H1 (cell line): Measurements from ENCODE around the gene INTS15. TPM values are rescaled to one million over a fixed set of nuclear protein-coding genes. Genes with fewer than 3 reads are reported as not detected.

Experiments
- CTCF ChIA-PET: fragments of 300-600 bp; sonication (Branson Sonifier 250); formaldehyde crosslinking; loops from one replicate; lab custom pipeline; 2021; ENCODE audit not compliant: partially characterized antibody; lab: Charles Lee
- POLR2A ChIA-PET: fragments of 300-600 bp; sonication (Branson Sonifier 250); formaldehyde crosslinking; loops from one replicate; lab custom pipeline; 2021; ENCODE audit warnings: inconsistent platforms; ENCODE audit not compliant: partially characterized antibody; lab: Charles Lee
- DNase-seq, 2 experiments: peaks; one replicate each; pipeline versions ENCODE4 v3.0.0 to v3.0.0-alpha.2; 2010 to 2022; ENCODE audit warnings: low spot score in 2 of 2, low read depth in 1 of 2, mixed read lengths in 1 of 2
- FAIRE-seq: peaks from 2 replicates; lab custom pipeline; 2011; peaks lifted over from hg19 to GRCh38; lab: Jason Lieb, UNC
- H2AFZ ChIP-seq: 2 replicates; pipeline ENCODE4 v1.8.1; 2012; ENCODE audit warnings: low read length, inconsistent platforms
- H2AK5ac ChIP-seq: 2 replicates; pipeline ENCODE4 v1.6.1; 2013; ENCODE audit warnings: low read depth, low read length
- H2BK120ac ChIP-seq: replicated peaks from 2 replicates; pipeline ENCODE3; 2013; ENCODE audit warnings: low read depth, low read length, inconsistent platforms
- H2BK12ac ChIP-seq: 2 replicates; pipeline ENCODE4 v1.6.1; 2013; ENCODE audit warnings: low read depth, low read length
- H2BK15ac ChIP-seq: 2 replicates; pipeline ENCODE4 v1.6.1; 2013; ENCODE audit warnings: low read length
- H2BK20ac ChIP-seq: 2 replicates; pipeline ENCODE4 v1.6.1; 2013; ENCODE audit warnings: low read length
- H2BK5ac ChIP-seq: 2 replicates; pipeline ENCODE4 v1.6.1; 2013; ENCODE audit warnings: low read depth, low read length
- H3K14ac ChIP-seq: 2 replicates; pipeline ENCODE4 v1.6.1; 2013; ENCODE audit warnings: inconsistent platforms; ENCODE audit not compliant: insufficient read length
- H3K18ac ChIP-seq: 2 replicates; pipeline ENCODE4 v1.6.1; 2013; ENCODE audit warnings: low read length; ENCODE audit errors: extremely low read depth
- H3K23ac ChIP-seq: 2 replicates; pipeline ENCODE4 v1.6.1; 2013; ENCODE audit warnings: inconsistent platforms; ENCODE audit not compliant: insufficient read length
- H3K23me2 ChIP-seq: 2 replicates; pipeline ENCODE4 v1.6.1; 2013; ENCODE audit warnings: low read depth, low read length
- H3K27ac ChIP-seq: 2 replicates; pipeline ENCODE4 v1.6.1; 2011; ENCODE audit warnings: low read depth, low read length, inconsistent platforms
- H3K27me3 ChIP-seq, 4 experiments: replicated peaks in 1 of 4; 1 replicate in 1 of 4; 2 replicates in 3 of 4; pipeline versions ENCODE4 v1.6.1 to v1.8.1; 2011 to 2013; ENCODE audit warnings: low read length in 3 of 4, mild to moderate bottlenecking in 3 of 4, inconsistent platforms in 2 of 4, mixed read lengths in 2 of 4, moderate library complexity in 1 of 4; ENCODE audit not compliant: control insufficient read depth in 3 of 4, insufficient read depth in 3 of 4; ENCODE audit errors: extremely low read depth in 1 of 4
- H3K36me3 ChIP-seq, 4 experiments: 2 replicates each; pipeline versions ENCODE4 v1.6.1 to v1.8.1; 2011 to 2013; ENCODE audit warnings: mild to moderate bottlenecking in 4 of 4, low read length in 3 of 4, moderate library complexity in 2 of 4, control low read depth in 1 of 4, inconsistent platforms in 1 of 4; ENCODE audit not compliant: insufficient read depth in 4 of 4, control insufficient read depth in 2 of 4
- H3K4ac ChIP-seq: replicated peaks from 2 replicates; pipeline ENCODE3; 2013; ENCODE audit warnings: low read length, low read depth, mixed read lengths, inconsistent platforms; ENCODE audit not compliant: insufficient read length
- H3K4me1 ChIP-seq, 4 experiments: replicated peaks in 1 of 4; 1 replicate in 1 of 4; 2 replicates in 3 of 4; pipeline versions ENCODE4 v1.6.1 to v1.8.1; 2011 to 2013; ENCODE audit warnings: low read length in 3 of 4, inconsistent platforms in 2 of 4, mixed read lengths in 1 of 4; ENCODE audit not compliant: insufficient read depth in 4 of 4, control insufficient read depth in 3 of 4
- H3K4me2 ChIP-seq, 2 experiments: 2 replicates each; pipeline versions ENCODE4 v1.6.1 to v1.8.1; 2011 to 2013; ENCODE audit warnings: low read depth in 2 of 2, low read length in 2 of 2, control low read depth in 1 of 2, inconsistent platforms in 1 of 2, mild to moderate bottlenecking in 1 of 2; ENCODE audit not compliant: insufficient read depth in 1 of 2
- H3K4me3 ChIP-seq, 4 experiments: fragments of 200-600, 300-600 bp in 1 of 4; sonication (generic), shearing (Covaris generic), sonication (Bioruptor Twin) in 1 of 4; 2 replicates each; pipeline versions ENCODE4 v1.5.1 to v1.8.1; 2011 to 2016; ENCODE audit warnings: low read length in 4 of 4, low read depth in 3 of 4, control low read depth in 2 of 4, inconsistent platforms in 2 of 4, mild to moderate bottlenecking in 2 of 4, mixed read lengths in 1 of 4, moderate library complexity in 1 of 4; ENCODE audit not compliant: insufficient read depth in 2 of 4; ENCODE audit errors: extremely low read depth in 1 of 4
- H3K56ac ChIP-seq: replicated peaks from 2 replicates; pipeline ENCODE3; 2013; ENCODE audit warnings: low read depth, mild to moderate bottlenecking, mixed read lengths, low read length, inconsistent platforms; ENCODE audit not compliant: insufficient read length
- H3K79me1 ChIP-seq: 2 replicates; pipeline ENCODE4 v1.6.1; 2013; ENCODE audit warnings: low read depth, low read length, control low read depth
- H3K79me2 ChIP-seq, 2 experiments: 2 replicates each; pipeline versions ENCODE4 v1.6.1 to v1.8.1; 2012 to 2013; ENCODE audit warnings: low read length in 2 of 2, mild to moderate bottlenecking in 2 of 2, inconsistent platforms in 1 of 2; ENCODE audit not compliant: insufficient read depth in 2 of 2, control insufficient read depth in 1 of 2
- H3K9ac ChIP-seq, 4 experiments: replicated peaks in 1 of 4; 1 replicate in 1 of 4; 2 replicates in 3 of 4; pipeline versions ENCODE4 v1.6.1 to v1.8.1; 2011 to 2013; ENCODE audit warnings: low read depth in 3 of 4, low read length in 3 of 4, control low read depth in 2 of 4, mild to moderate bottlenecking in 2 of 4, moderate library complexity in 2 of 4, inconsistent platforms in 1 of 4; ENCODE audit errors: extremely low read depth in 1 of 4
- H3K9me3 ChIP-seq, 2 experiments: 2 replicates each; pipeline versions ENCODE4 v1.6.1 to v1.8.1; 2012 to 2013; ENCODE audit warnings: mild to moderate bottlenecking in 2 of 2, moderate library complexity in 2 of 2, control low read depth in 1 of 2, inconsistent platforms in 1 of 2, low read depth in 1 of 2, low read length in 1 of 2, mixed read lengths in 1 of 2; ENCODE audit not compliant: insufficient read depth in 2 of 2
- H4K20me1 ChIP-seq, 2 experiments: replicated peaks in 1 of 2; 2 replicates each; pipeline versions ENCODE3 to v1.8.1; 2011 to 2013; ENCODE audit warnings: inconsistent platforms in 2 of 2, low read length in 2 of 2, mild to moderate bottlenecking in 1 of 2; ENCODE audit not compliant: insufficient read depth in 2 of 2, control insufficient read depth in 1 of 2
- H4K5ac ChIP-seq: 2 replicates; pipeline ENCODE4 v1.6.1; 2013; ENCODE audit warnings: low read length, low read depth, mixed read lengths, inconsistent platforms; ENCODE audit not compliant: insufficient read length
- H4K8ac ChIP-seq: 2 replicates; pipeline ENCODE4 v1.8.0; 2013; ENCODE audit warnings: mild to moderate bottlenecking, moderate library complexity, low read length, inconsistent platforms; ENCODE audit not compliant: insufficient read depth; ENCODE audit errors: extremely low read depth
- H4K91ac ChIP-seq: replicated peaks from 2 replicates; pipeline ENCODE3; 2013; ENCODE audit warnings: low read length, mixed read lengths, inconsistent platforms; ENCODE audit not compliant: insufficient read length
- EGR1 ChIP-seq: IDR thresholded peaks from 2 replicates; pipeline ENCODE4 v1.6.1; 2011; ENCODE audit warnings: low read depth, low read length, borderline replicate concordance
- HDAC6 ChIP-seq: IDR thresholded peaks from one replicate; pipeline ENCODE4 v1.7.1; 2012; ENCODE audit warnings: low read depth, mild to moderate bottlenecking, inconsistent platforms, low read length, moderate library complexity
- YY1 ChIP-seq: IDR thresholded peaks from 2 replicates; pipeline ENCODE4 v1.6.1; 2011; ENCODE audit warnings: low read depth, mild to moderate bottlenecking, low read length
- WGBS, 2 experiments: shearing (Covaris generic) in 1 of 2; methylation state at CpG; one replicate each; pipeline versions ENCODE4 v1.1.6 to v1.1.7; 2013 to 2015; ENCODE audit warnings: low lambda C conversion rate in 2 of 2, mixed read lengths in 2 of 2, inconsistent platforms in 1 of 2, low coverage in 1 of 2, missing lambda C conversion rate in 1 of 2; ENCODE audit not compliant: insufficient replicate concordance in 2 of 2, insufficient coverage in 1 of 2, insufficient read length in 1 of 2; ENCODE audit errors: extremely low coverage in 1 of 2, missing lambda C conversion rate in 1 of 2; 5-methylcytosine and 5-hydroxymethylcytosine counted together
- polyA plus RNA-seq, 7 experiments: library from polyadenylated mRNA; depleted of rRNA in 3 of 7; stranded (reverse) in 5 of 7; unstranded in 2 of 7; fragments of >200 nt in 5 of 7; fragments of 200-250 nt in 2 of 7; gene quantifications; 1 replicate in 5 of 7; 2 replicates in 1 of 7; 4 replicates in 1 of 7; pipeline versions ENCODE4 v1.2.1 to v1.2.3, GENCODE V29; 2011 to 2013; ENCODE audit warnings: missing spikeins in 2 of 7, mixed read lengths in 2 of 7
- total RNA-seq: library from RNA; stranded (reverse); fragmentation: NEBNext Ultra II Directional; extraction: Animal tissue kit (Norgen Biotek cat#: 25700); gene quantifications from 2 replicates; pipeline ENCODE4 v1.2.1, GENCODE V29; 2021

The INTS15 gene
- total and polyA plus RNA-seq, 2 of the 8 experiments (the other 6 are each of a cell fraction or from before 2014, with no cell fraction given), result 23.0 to 25.7 TPM

DNA sequence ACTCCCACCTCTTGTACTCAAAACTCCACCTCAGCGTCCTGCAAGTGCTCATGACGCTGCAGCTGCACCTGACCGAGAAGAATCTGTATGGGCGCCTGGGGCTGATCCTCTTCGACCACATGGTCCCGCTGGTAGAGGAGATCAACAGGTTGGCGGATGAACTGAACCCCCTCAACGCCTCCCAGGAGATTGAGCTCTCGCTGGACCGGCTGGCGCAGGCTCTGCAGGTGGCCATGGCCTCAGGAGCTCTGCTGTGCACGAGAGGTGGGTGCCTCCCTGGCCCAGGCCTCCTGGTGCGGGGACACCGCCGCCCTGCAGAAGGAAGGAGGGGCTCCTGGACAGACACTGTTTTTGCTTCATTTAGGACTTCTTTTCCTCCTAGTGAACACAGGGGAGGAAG is 10.3 kb downstream of the INTS15 start:
- CTCF ChIA-PET, result interaction anchor here (0.9 to 2.2 kb wide), 7 partner anchors 14 to 85 kb away, joined by 3 to 9 read pairs (median 3); no protein-coding TSS in a partner anchor

More for the DNA sequence above, 10.3 kb downstream of the INTS15 start:
- no peak overlapping the region for H2BK20ac ChIP-seq
- no peak overlapping the region for H4K5ac ChIP-seq
- WGBS, 2 experiments, result 86% methylated on average over 15 of the region's 15 CpGs; no CpG with 5 or more reads in 1 of the 2 experiments
- H2BK12ac ChIP-seq, result no peak overlapping the region
- no peaks in the 10 kb centered on the region for H3K4me1 ChIP-seq
- no peak overlapping the region for H2AK5ac ChIP-seq
- H3K23me2 ChIP-seq, result no peaks in the 10 kb centered on the region
- H4K20me1 ChIP-seq, result peaks cover 0 to 6% of the 10 kb centered on the region in 2 experiments
- no peak overlapping the region for H3K23ac ChIP-seq
- no peak overlapping the region for H3K56ac ChIP-seq
- H2AFZ ChIP-seq, result no peak overlapping the region
- no peak overlapping the region for H3K14ac ChIP-seq
- H2BK5ac ChIP-seq, result no peak overlapping the region
- no peak overlapping the region for H2BK15ac ChIP-seq
- H3K4ac ChIP-seq, result no peak overlapping the region
- POLR2A ChIA-PET, result interaction anchor here (0.6 to 2.0 kb wide), 5 partner anchors 8 to 154 kb away, joined by 3 to 6 read pairs (median 3); no protein-coding TSS in a partner anchor
- no peak overlapping the region for H3K18ac ChIP-seq
- no peaks in the 10 kb centered on the region for H3K9me3 ChIP-seq
- peaks cover 3 to 30% (median 13%) of the 10 kb centered on the region in 4 experiments for H3K36me3 ChIP-seq
- H4K8ac ChIP-seq, result no peak overlapping the region
- no peak overlapping the region for H2BK120ac ChIP-seq
- no peak overlapping the region for H3K4me3 ChIP-seq
- no peaks in the 10 kb centered on the region for H3K27me3 ChIP-seq
- TF ChIP-seq YY1 (no peak), EGR1 (no peak), HDAC6 (no peak)
- DNase-seq (no peak), FAIRE-seq (no peak)
- H3K79me1 ChIP-seq, result no peaks in the 10 kb centered on the region
- no peak overlapping the region for H3K9ac ChIP-seq
- no peak overlapping the region for H3K27ac ChIP-seq
- H4K91ac ChIP-seq, result no peak overlapping the region
- no peak overlapping the region for H3K4me2 ChIP-seq
- no peaks in the 10 kb centered on the region for H3K79me2 ChIP-seq
